ENCODE measurements around the gene ERAP2. TPM values are rescaled to one million over a fixed set of nuclear protein-coding genes. Genes with fewer than 3 reads are reported as not detected.

ERAP2 gene
- total RNA-seq, 1 donor from 2014 or later, result not detected

- Mint-ChIP-seq H3K9me3 (ENCODE audit: unreplicated experiment) (no peaks in the 10 kb centered on the region), H3K4me1 (ENCODE audit: low read depth, unreplicated experiment) (peaks cover 19% of the 10 kb centered on the region), H3K36me3 (ENCODE audit: unreplicated experiment) (no peaks in the 10 kb centered on the region), H3K27ac (ENCODE audit: unreplicated experiment) (peak overlapping the region; percentile 7), H3K27me3 (ENCODE audit: unreplicated experiment) (no peaks in the 10 kb centered on the region), H3K4me3 (ENCODE audit: unreplicated experiment) (no peak overlapping the region)
- TF ChIP-seq, protein P1, sequence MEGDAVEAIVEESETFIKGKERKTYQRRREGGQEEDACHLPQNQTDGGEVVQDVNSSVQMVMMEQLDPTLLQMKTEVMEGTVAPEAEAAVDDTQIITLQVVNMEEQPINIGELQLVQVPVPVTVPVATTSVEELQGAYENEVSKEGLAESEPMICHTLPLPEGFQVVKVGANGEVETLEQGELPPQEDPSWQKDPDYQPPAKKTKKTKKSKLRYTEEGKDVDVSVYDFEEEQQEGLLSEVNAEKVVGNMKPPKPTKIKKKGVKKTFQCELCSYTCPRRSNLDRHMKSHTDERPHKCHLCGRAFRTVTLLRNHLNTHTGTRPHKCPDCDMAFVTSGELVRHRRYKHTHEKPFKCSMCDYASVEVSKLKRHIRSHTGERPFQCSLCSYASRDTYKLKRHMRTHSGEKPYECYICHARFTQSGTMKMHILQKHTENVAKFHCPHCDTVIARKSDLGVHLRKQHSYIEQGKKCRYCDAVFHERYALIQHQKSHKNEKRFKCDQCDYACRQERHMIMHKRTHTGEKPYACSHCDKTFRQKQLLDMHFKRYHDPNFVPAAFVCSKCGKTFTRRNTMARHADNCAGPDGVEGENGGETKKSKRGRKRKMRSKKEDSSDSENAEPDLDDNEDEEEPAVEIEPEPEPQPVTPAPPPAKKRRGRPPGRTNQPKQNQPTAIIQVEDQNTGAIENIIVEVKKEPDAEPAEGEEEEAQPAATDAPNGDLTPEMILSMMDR (IDR thresholded peaks at IDR 0.05; ENCODE audit: partially characterized antibody, unreplicated experiment), result no peak
- DNase-seq, result no peak
These were observed 92.3 kb downstream of the ERAP2 start for GRCh38 chr5:96968614-96969013.

Other genes with a start within 250 kb of the ERAP2 start
- gene CAST, start 214.1 kb upstream of the ERAP2 start, total RNA-seq (ENCODE audit: unreplicated experiment), result 19.4 TPM
- gene ERAP1, start 68.6 kb upstream of the ERAP2 start, total RNA-seq (ENCODE audit: unreplicated experiment), result 12.0 TPM
- gene LNPEP, start 59.6 kb downstream of the ERAP2 start, total RNA-seq (ENCODE audit: unreplicated experiment), result 9.3 TPM

Measured in glutamatergic neuron (in vitro differentiated cells).